Keratinocyte (primary cell): Measurements from ENCODE around the gene DAZ4.
"Not testable (repeated sequence)": the region's sequence is repeated elsewhere in the genome, so short reads cannot be mapped to it uniquely, and the experiment has no call there.

ENCODE experiments used
- EZH2 ChIP-seq: IDR thresholded peaks from one replicate; pipeline ENCODE4 v1.6.1; 2012; ENCODE audit warnings: inconsistent platforms, mild to moderate bottlenecking, low read length, moderate library complexity
- TF ChIP-seq, protein P1 (sequence below), 3 experiments: IDR thresholded peaks in 1 of 3; conservative IDR thresholded peaks in 1 of 3; optimal IDR thresholded peaks in 1 of 3; 2 replicates in 2 of 3; 3 replicates in 1 of 3; pipeline versions ENCODE3 to v1.5.1; 2011; ENCODE audit warnings: low read length in 3 of 3, mild to moderate bottlenecking in 3 of 3, moderate library complexity in 2 of 3, control low read depth in 1 of 3, inconsistent platforms in 1 of 3; ENCODE audit not compliant: insufficient read depth in 2 of 3; ENCODE audit errors: extremely low read depth in 1 of 3

DNA sequence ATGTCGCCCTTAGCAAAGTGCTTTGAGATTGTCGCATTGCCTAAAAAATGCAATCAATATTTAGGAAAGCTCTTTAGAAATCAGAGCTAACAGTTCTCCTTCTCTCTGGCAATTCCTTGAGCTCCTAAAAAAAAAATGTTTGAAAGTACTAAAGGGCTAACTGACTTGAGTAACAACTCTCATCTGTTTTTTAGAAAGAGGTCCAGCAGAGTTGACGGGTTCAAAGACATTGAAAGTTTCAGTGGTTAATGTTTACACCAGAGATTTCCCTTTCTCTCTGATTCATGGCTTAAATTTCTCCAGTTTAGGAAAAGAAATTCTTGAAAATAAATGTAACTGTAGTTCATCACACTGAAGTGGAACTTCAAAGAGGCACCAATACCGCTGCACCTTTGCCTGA lies 8.7 kb upstream of the DAZ4 start:
- TF ChIP-seq, protein P1, sequence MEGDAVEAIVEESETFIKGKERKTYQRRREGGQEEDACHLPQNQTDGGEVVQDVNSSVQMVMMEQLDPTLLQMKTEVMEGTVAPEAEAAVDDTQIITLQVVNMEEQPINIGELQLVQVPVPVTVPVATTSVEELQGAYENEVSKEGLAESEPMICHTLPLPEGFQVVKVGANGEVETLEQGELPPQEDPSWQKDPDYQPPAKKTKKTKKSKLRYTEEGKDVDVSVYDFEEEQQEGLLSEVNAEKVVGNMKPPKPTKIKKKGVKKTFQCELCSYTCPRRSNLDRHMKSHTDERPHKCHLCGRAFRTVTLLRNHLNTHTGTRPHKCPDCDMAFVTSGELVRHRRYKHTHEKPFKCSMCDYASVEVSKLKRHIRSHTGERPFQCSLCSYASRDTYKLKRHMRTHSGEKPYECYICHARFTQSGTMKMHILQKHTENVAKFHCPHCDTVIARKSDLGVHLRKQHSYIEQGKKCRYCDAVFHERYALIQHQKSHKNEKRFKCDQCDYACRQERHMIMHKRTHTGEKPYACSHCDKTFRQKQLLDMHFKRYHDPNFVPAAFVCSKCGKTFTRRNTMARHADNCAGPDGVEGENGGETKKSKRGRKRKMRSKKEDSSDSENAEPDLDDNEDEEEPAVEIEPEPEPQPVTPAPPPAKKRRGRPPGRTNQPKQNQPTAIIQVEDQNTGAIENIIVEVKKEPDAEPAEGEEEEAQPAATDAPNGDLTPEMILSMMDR (optimal IDR thresholded peaks at IDR 0.05 in 1 of 3, IDR thresholded peaks at IDR 0.05 in 1 of 3, conservative IDR thresholded peaks at IDR 0.05 in 1 of 3; ENCODE audit: extremely low read depth in 1 of 3, insufficient read depth in 2 of 3, low read length in 3 of 3): not testable (repeated sequence)
- not testable (repeated sequence) for TF ChIP-seq EZH2
